Endothelial cell of umbilical vein (primary cell): ENCODE data around the gene PAK6. TPM values are rescaled to one million over a fixed set of nuclear protein-coding genes. Genes with fewer than 3 reads are reported as not detected.

Experiments
- BruUV-seq: library from RNA; stranded (reverse); fragments of 400-500 nt; replicated peaks from 2 replicates; lab custom pipeline; 2021; lab: Mats Ljungman, UMichigan
- CTCF ChIA-PET: fragments of 300-600, 350-600 bp; sonication (Branson Sonifier 250); formaldehyde crosslinking; loops from one replicate; lab custom pipeline; 2021; ENCODE audit warnings: antibody characterized with exemption, inconsistent platforms; lab: Charles Lee
- POLR2A ChIA-PET: fragments of 300-600, 350-600 bp; sonication (Branson Sonifier 250); formaldehyde crosslinking; loops from one replicate; lab custom pipeline; 2021; ENCODE audit warnings: antibody characterized with exemption, inconsistent platforms; lab: Charles Lee
- DNase-seq: peaks from one replicate; pipeline ENCODE4 v3.0.0-alpha.2; 2011; ENCODE audit warnings: low read depth, low spot score
- FAIRE-seq: peaks from 2 replicates; lab custom pipeline; 2011; peaks lifted over from hg19 to GRCh38; lab: Jason Lieb, UNC
- H2AFZ ChIP-seq: 2 replicates; pipeline ENCODE4 v1.6.0; 2012; ENCODE audit warnings: low read depth, low read length, control low read depth, inconsistent platforms
- H3K27ac ChIP-seq: 2 replicates; pipeline ENCODE4 v1.5.1; 2011; ENCODE audit warnings: low read depth, mild to moderate bottlenecking, control low read depth, low read length, moderate library complexity; ENCODE audit not compliant: insufficient read depth
- H3K27me3 ChIP-seq, 2 experiments: 2 replicates each; pipeline versions ENCODE4 v1.6.0 to v1.6.1; 2011; ENCODE audit warnings: low read length in 2 of 2, mixed read lengths in 1 of 2; ENCODE audit not compliant: control insufficient read depth in 2 of 2, insufficient read depth in 2 of 2
- H3K36me3 ChIP-seq, 2 experiments: 2 replicates in 1 of 2; 3 replicates in 1 of 2; pipeline ENCODE4 v1.5.1; 2011; ENCODE audit warnings: low read length in 2 of 2, mild to moderate bottlenecking in 1 of 2, moderate library complexity in 1 of 2; ENCODE audit not compliant: control insufficient read depth in 2 of 2, insufficient read depth in 2 of 2; ENCODE audit errors: extremely low read depth in 1 of 2
- H3K4me1 ChIP-seq: 3 replicates; pipeline ENCODE4 v1.5.1; 2011; ENCODE audit warnings: mild to moderate bottlenecking, low read length; ENCODE audit not compliant: control insufficient read depth, insufficient read depth; ENCODE audit errors: extremely low read depth
- H3K4me2 ChIP-seq: 2 replicates; pipeline ENCODE4 v1.6.1; 2011; ENCODE audit warnings: low read length, control low read depth, mixed read lengths; ENCODE audit not compliant: insufficient read depth
- H3K4me3 ChIP-seq, 3 experiments: fragments of 200-600 bp in 1 of 3; sonication (generic), shearing (Covaris generic) in 1 of 3; replicated peaks in 1 of 3; 2 replicates each; pipeline ENCODE4 v1.5.1; 2011 to 2016; ENCODE audit warnings: control low read depth in 3 of 3, low read length in 3 of 3, mild to moderate bottlenecking in 2 of 3, inconsistent platforms in 1 of 3, low read depth in 1 of 3, moderate library complexity in 1 of 3; ENCODE audit not compliant: insufficient read depth in 1 of 3
- H3K79me2 ChIP-seq: 2 replicates; pipeline ENCODE4 v1.6.0; 2012; ENCODE audit warnings: low read length, inconsistent platforms; ENCODE audit not compliant: control insufficient read depth, insufficient read depth
- H3K9ac ChIP-seq: replicated peaks from 2 replicates; pipeline ENCODE3; 2011; ENCODE audit warnings: low read length, control low read depth; ENCODE audit not compliant: insufficient read depth; ENCODE audit errors: extremely low read depth
- H3K9me1 ChIP-seq: replicated peaks from 3 replicates; pipeline ENCODE4 v1.6.0; 2011; ENCODE audit warnings: mild to moderate bottlenecking, low read length; ENCODE audit not compliant: control insufficient read depth, insufficient read depth; ENCODE audit errors: extremely low read depth
- H3K9me3 ChIP-seq: replicated peaks from 2 replicates; pipeline ENCODE4 v1.5.1; 2012; ENCODE audit warnings: low read length, inconsistent platforms; ENCODE audit not compliant: control insufficient read depth, insufficient read depth
- H4K20me1 ChIP-seq: replicated peaks from 2 replicates; pipeline ENCODE3; 2011; ENCODE audit warnings: mild to moderate bottlenecking, low read length; ENCODE audit not compliant: control insufficient read depth, insufficient read depth; ENCODE audit errors: extremely low read depth
- CTCF ChIP-seq, 2 donors: IDR thresholded peaks; 1 replicate in 1 of 2; 2 replicates in 1 of 2; pipeline ENCODE4 v1.5.1; 2011; ENCODE audit warnings: low read length in 2 of 2, mild to moderate bottlenecking in 2 of 2, moderate library complexity in 2 of 2, control low read depth in 1 of 2, inconsistent platforms in 1 of 2, low read depth in 1 of 2; ENCODE audit not compliant: insufficient read depth in 1 of 2; ENCODE audit errors: extremely low read depth in 1 of 2
- EZH2 ChIP-seq: IDR thresholded peaks from 2 replicates; pipeline ENCODE4 v1.6.1; 2012; ENCODE audit warnings: borderline replicate concordance, low read depth, mild to moderate bottlenecking, moderate library complexity, low read length, inconsistent platforms; ENCODE audit not compliant: severe bottlenecking
- FOS ChIP-seq: IDR thresholded peaks from 2 replicates; pipeline ENCODE4 v1.6.1; 2011; ENCODE audit warnings: mild to moderate bottlenecking, low read length, moderate library complexity, borderline replicate concordance; ENCODE audit not compliant: insufficient read depth
- GATA2 ChIP-seq: IDR thresholded peaks from 2 replicates; pipeline ENCODE4 v1.7.0; 2011; ENCODE audit warnings: low read depth, mild to moderate bottlenecking, moderate library complexity, mixed read lengths, low read length; ENCODE audit not compliant: insufficient read length, insufficient read depth
- JUN ChIP-seq: IDR thresholded peaks from 2 replicates; pipeline ENCODE4 v1.6.1; 2011; ENCODE audit warnings: borderline replicate concordance, low read depth; ENCODE audit not compliant: insufficient read length, insufficient read depth
- MAX ChIP-seq: IDR thresholded peaks from 2 replicates; pipeline ENCODE4 v1.6.1; 2011; ENCODE audit not compliant: insufficient read depth, insufficient read length
- MYC ChIP-seq: IDR thresholded peaks from one replicate; pipeline ENCODE4 v1.6.1; 2011; ENCODE audit warnings: mild to moderate bottlenecking, low read depth, low read length
- POLR2A ChIP-seq: IDR thresholded peaks from 2 replicates; pipeline ENCODE4 v1.6.1; 2012; ENCODE audit warnings: low read depth, mild to moderate bottlenecking, control low read depth, low read length
- POLR2AphosphoS5 ChIP-seq: IDR thresholded peaks from 2 replicates; pipeline ENCODE4 v1.6.1; 2012; ENCODE audit warnings: low read depth, mild to moderate bottlenecking, control low read depth, low read length, moderate library complexity; ENCODE audit not compliant: insufficient read depth
- dilution Hi-C: fragments of 300-500 bp; cut with MboI; formaldehyde crosslinking; loops from one replicate; pipeline ENCODE4 v1.15.0; 2019; ENCODE audit warnings: low sequenced_read_pairs; ENCODE audit not compliant: extremely low pct_ligation_motif_present
- intact Hi-C: fragments of 100-400 bp; cut with micrococcal nuclease; formaldehyde crosslinking; loops from one replicate; pipeline ENCODE4 v1.10.0; 2022
- polyA plus RNA-seq, 4 experiments: library from polyadenylated mRNA; depleted of rRNA in 3 of 4; stranded (reverse) in 3 of 4; unstranded in 1 of 4; fragments of >200 nt; gene quantifications; 2 replicates each; pipeline versions ENCODE4 v1.2.1 to v1.2.3, GENCODE V29; 2011 to 2012; ENCODE audit warnings: missing spikeins in 1 of 4
- total RNA-seq: library from RNA; stranded (reverse); gene quantifications from 2 replicates; pipeline ENCODE4 v1.2.3, GENCODE V29; 2021

PAK6 gene
- total and polyA plus RNA-seq, 2 donors (not counting 3 experiments of a cell fraction or from before 2014, with no cell fraction given), result not detected

- Histone ChIP-seq H3K4me1 (no peaks in the 10 kb centered on the region), H4K20me1 (no peaks in the 10 kb centered on the region), H3K4me2 (no peak overlapping the region), H3K36me3 (peaks cover 0 to 17% of the 10 kb centered on the region in 2 experiments), H3K4me3 (no peak overlapping the region), H3K79me2 (peaks cover 42% of the 10 kb centered on the region), H3K9me1 (no peaks in the 10 kb centered on the region), H3K27ac (no peak overlapping the region), H3K9ac (no peak overlapping the region), H3K9me3 (no peaks in the 10 kb centered on the region), H2AFZ (no peak overlapping the region), H3K27me3 (no peaks in the 10 kb centered on the region)
- FAIRE-seq, result no peak
- POLR2A ChIA-PET, result interaction anchor here (0.8 kb wide), 1 partner anchor 17 kb away, joined by 6 read pairs; no protein-coding TSS in a partner anchor
- CTCF ChIA-PET, result interaction anchor here (1.9 kb wide), 1 partner anchor 147 kb away, joined by 4 read pairs; no protein-coding TSS in a partner anchor
- no TSS peak for BruUV-seq
- peak; percentile 6 for DNase-seq
- dilution Hi-C loops (no loop called here), intact Hi-C loops (no loop called here)
- TF ChIP-seq FOS (no peak), EZH2 (no peak), MAX (no peak), MYC (no peak), CTCF (IDR thresholded peaks at IDR 0.05; ENCODE audit: extremely low read depth in 1 of 2, insufficient read depth in 1 of 2, low read depth in 1 of 2, low read length in 2 of 2) (no peak), POLR2AphosphoS5 (no peak), GATA2 (no peak), JUN (no peak), POLR2A (no peak)
These were observed 45.9 kb upstream of the PAK6 start for GRCh38 chr15:40192942-40193341.
